ENCODE results near the gene XYLT1.

DNA sequence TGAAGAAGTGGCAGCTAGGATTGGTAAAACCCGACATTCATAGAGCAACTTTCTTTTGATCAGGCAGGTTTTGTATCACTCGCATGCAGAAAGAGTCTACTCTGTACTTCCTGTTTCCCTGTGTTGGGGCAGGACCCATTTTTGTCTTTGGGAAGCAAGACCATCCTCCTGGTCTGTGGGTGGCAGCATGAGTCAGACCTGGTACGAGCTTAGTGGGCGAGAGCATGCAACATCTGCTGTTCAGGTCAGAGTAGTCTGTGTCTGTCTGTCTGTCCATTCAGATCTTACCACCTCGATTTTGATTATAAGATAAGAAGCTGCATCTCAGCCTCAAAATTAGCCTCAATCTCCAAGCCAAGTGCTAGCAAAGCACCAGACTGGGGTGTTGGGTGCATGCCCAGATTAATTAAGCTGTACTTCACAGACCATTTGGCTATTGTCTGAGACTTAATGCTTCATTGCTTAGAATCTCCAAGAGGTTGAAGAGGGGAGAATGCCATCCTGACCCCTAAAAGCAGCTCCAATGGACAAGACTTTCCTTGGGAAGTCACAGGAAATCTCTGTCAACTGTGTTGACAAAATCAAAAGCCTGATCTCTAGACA, 110.9 kb downstream of the XYLT1 start:
- TF ChIP-seq EZH2phosphoT487 (IDR thresholded peaks at IDR 0.05; ENCODE audit: insufficient read depth, low read depth): no peak
- TF ChIP-seq EZH2 (IDR thresholded peaks at IDR 0.05; ENCODE audit: insufficient read depth, poor library complexity, severe bottlenecking): no peak
